ENCODE data around the gene GLCCI1. TPM values are rescaled to one million over a fixed set of nuclear protein-coding genes. Genes with fewer than 3 reads are reported as not detected.

The GLCCI1 gene
- total RNA-seq, 2 donors from 2014 or later: 44.3 to 55.8 TPM

- H3K27ac Mint-ChIP-seq: no peak overlapping the region
- H3K4me3 Mint-ChIP-seq: no peak overlapping the region
- 96 to 100% methylated on average over 1 to 3 of the region's 3 CpGs for WGBS, 2 experiments (ENCODE audit: insufficient coverage in 1 of 2, insufficient read length in 1 of 2)
- no peaks in the 10 kb centered on the region for H3K9me3 Mint-ChIP-seq
- H3K4me1 Mint-ChIP-seq: peaks cover 16% of the 10 kb centered on the region
- no peak for TF ChIP-seq CTCF (conservative IDR thresholded peaks at IDR 0.05)
- H3K36me3 Mint-ChIP-seq (ENCODE audit: low read depth): peaks cover 2% of the 10 kb centered on the region
- Histone ChIP-seq H3K27ac (ENCODE audit: low read depth, low read length) (no peak overlapping the region), H3K9ac (ENCODE audit: extremely low read depth, low read length, poor library complexity, severe bottlenecking) (no peak overlapping the region), H3K4me3 (ENCODE audit: low read length) (no peak overlapping the region), H3K4me1 (ENCODE audit: control insufficient read depth, insufficient read depth, low read length) (no peaks in the 10 kb centered on the region), H3K36me3 (ENCODE audit: control insufficient read depth, insufficient read depth, low read length) (peaks cover 3% of the 10 kb centered on the region), H3K9me3 (ENCODE audit: control insufficient read depth, low read length) (no peaks in the 10 kb centered on the region), H3K27me3 (ENCODE audit: control insufficient read depth, insufficient read depth, low read length, poor library complexity, severe bottlenecking) (no peaks in the 10 kb centered on the region)
- no peak for DNase-seq
- no peaks in the 10 kb centered on the region for H3K27me3 Mint-ChIP-seq (ENCODE audit: insufficient read depth)
Observed at GRCh38 chr7:7976677-7977076, 8.1 kb downstream of the GLCCI1 start.

GRCh38 chr7:7977774-7978173 is 9.2 kb downstream of the GLCCI1 start:
- peaks cover 3% of the 10 kb centered on the region for H3K36me3 ChIP-seq (ENCODE audit: control insufficient read depth, insufficient read depth, low read length)
- Mint-ChIP-seq H3K27ac (no peak overlapping the region), H3K27me3 (ENCODE audit: insufficient read depth) (no peaks in the 10 kb centered on the region), H3K4me1 (peaks cover 16% of the 10 kb centered on the region), H3K9me3 (no peaks in the 10 kb centered on the region), H3K4me3 (no peak overlapping the region), H3K36me3 (ENCODE audit: low read depth) (peaks cover 2% of the 10 kb centered on the region)
- H3K9ac ChIP-seq (ENCODE audit: extremely low read depth, low read length, poor library complexity, severe bottlenecking): no peak overlapping the region
- TF ChIP-seq CTCF (conservative IDR thresholded peaks at IDR 0.05): no peak
- no peaks in the 10 kb centered on the region for H3K4me1 ChIP-seq (ENCODE audit: control insufficient read depth, insufficient read depth, low read length)
- H3K27ac ChIP-seq (ENCODE audit: low read depth, low read length): no peak overlapping the region
- H3K27me3 ChIP-seq (ENCODE audit: control insufficient read depth, insufficient read depth, low read length, poor library complexity, severe bottlenecking): no peaks in the 10 kb centered on the region
- WGBS, 2 experiments (ENCODE audit: insufficient coverage in 1 of 2, insufficient read length in 1 of 2): 96 to 100% methylated on average over 1 to 2 of the region's 2 CpGs
- DNase-seq: no peak
- H3K9me3 ChIP-seq (ENCODE audit: control insufficient read depth, low read length): no peaks in the 10 kb centered on the region
- H3K4me3 ChIP-seq (ENCODE audit: low read length): no peak overlapping the region

- H3K9me3 ChIP-seq (ENCODE audit: control insufficient read depth, low read length): no peaks in the 10 kb centered on the region
- Mint-ChIP-seq H3K27me3 (ENCODE audit: insufficient read depth) (no peaks in the 10 kb centered on the region), H3K4me1 (peaks cover 12% of the 10 kb centered on the region), H3K27ac (no peak overlapping the region), H3K9me3 (no peaks in the 10 kb centered on the region), H3K4me3 (no peak overlapping the region), H3K36me3 (ENCODE audit: low read depth) (peaks cover 2% of the 10 kb centered on the region)
- 87% methylated on average over 2 of the region's 2 CpGs; no CpG with 5 or more reads in 1 of the 2 experiments for WGBS, 2 experiments (ENCODE audit: insufficient coverage in 1 of 2, insufficient read length in 1 of 2)
- no peaks in the 10 kb centered on the region for H3K4me1 ChIP-seq (ENCODE audit: control insufficient read depth, insufficient read depth, low read length)
- H3K27me3 ChIP-seq (ENCODE audit: control insufficient read depth, insufficient read depth, low read length, poor library complexity, severe bottlenecking): no peaks in the 10 kb centered on the region
- TF ChIP-seq CTCF (conservative IDR thresholded peaks at IDR 0.05): no peak
- peaks cover 3% of the 10 kb centered on the region for H3K36me3 ChIP-seq (ENCODE audit: control insufficient read depth, insufficient read depth, low read length)
- H3K9ac ChIP-seq (ENCODE audit: extremely low read depth, low read length, poor library complexity, severe bottlenecking): no peak overlapping the region
- no peak overlapping the region for H3K27ac ChIP-seq (ENCODE audit: low read depth, low read length)
- no peak overlapping the region for H3K4me3 ChIP-seq (ENCODE audit: low read length)
- no peak for DNase-seq
Observed at GRCh38 chr7:7978860-7979259, 10.3 kb downstream of the GLCCI1 start.

All from endodermal cell (in vitro differentiated cells).